OCI-LY7 (cell line): ENCODE data around the gene TTLL5. TPM values are rescaled to one million over a fixed set of nuclear protein-coding genes. Genes with fewer than 3 reads are reported as not detected.

Experiments
- BruUV-seq: library from RNA; stranded (reverse); fragments of 400-500 nt; replicated peaks from 2 replicates; lab custom pipeline; 2021; lab: Mats Ljungman, UMichigan
- CTCF ChIA-PET: fragments of 300-600 bp; sonication (Branson Sonifier 250); formaldehyde crosslinking; loops from one replicate; lab custom pipeline; 2022; ENCODE audit warnings: antibody characterized with exemption; ENCODE audit not compliant: unreplicated experiment; lab: Charles Lee
- POLR2A ChIA-PET: fragments of 300-600 bp; sonication (Branson Sonifier 250); formaldehyde crosslinking; loops from one replicate; lab custom pipeline; 2022; ENCODE audit warnings: antibody characterized with exemption; lab: Charles Lee
- DNase-seq: peaks from one replicate; pipeline ENCODE4 v3.0.0-alpha.2; 2015; ENCODE audit warnings: low spot score
- H2AFZ ChIP-seq: fragments of 200-600 bp; sonication (generic), shearing (Covaris generic); 2 replicates; pipeline ENCODE4 v1.6.1; 2014; ENCODE audit warnings: mild to moderate bottlenecking, antibody characterized with exemption, low read length, moderate library complexity
- H3K27ac ChIP-seq: fragments of 200-600 bp; sonication (generic); 2 replicates; pipeline ENCODE4 v1.5.1; 2014; ENCODE audit warnings: mixed run types, low read depth, mild to moderate bottlenecking, moderate library complexity, low read length, inconsistent platforms; ENCODE audit not compliant: poor library complexity, severe bottlenecking
- H3K36me3 ChIP-seq: fragments of 200-600 bp; sonication (generic); 2 replicates; pipeline ENCODE4 v1.6.1; 2014; ENCODE audit warnings: mild to moderate bottlenecking, antibody characterized with exemption, low read length, moderate library complexity, mixed read lengths; ENCODE audit not compliant: insufficient read depth
- H3K4me1 ChIP-seq: fragments of 200-600 bp; sonication (generic); 2 replicates; pipeline ENCODE4 v1.5.1; 2014; ENCODE audit warnings: mild to moderate bottlenecking, low read length; ENCODE audit not compliant: insufficient read depth, poor library complexity, severe bottlenecking
- H3K4me2 ChIP-seq: fragments of 200-600 bp; sonication (generic); 2 replicates; pipeline ENCODE4 v1.6.1; 2014; ENCODE audit warnings: mild to moderate bottlenecking, low read length
- H3K4me3 ChIP-seq: fragments of 200-600 bp; sonication (generic); 2 replicates; pipeline ENCODE4 v1.5.1; 2014; ENCODE audit warnings: mild to moderate bottlenecking, low read depth, low read length; ENCODE audit not compliant: poor library complexity, severe bottlenecking
- H3K79me2 ChIP-seq: fragments of 200-600 bp; sonication (generic); 2 replicates; pipeline ENCODE4 v1.6.1; 2016; ENCODE audit warnings: low read depth, mild to moderate bottlenecking, low read length, moderate library complexity, mixed read lengths; ENCODE audit not compliant: insufficient read depth
- H3K9me2 ChIP-seq: fragments of 200-600 bp; sonication (generic); 2 replicates; pipeline ENCODE4 v1.6.1; 2016; ENCODE audit warnings: mild to moderate bottlenecking, low read length, mixed read lengths; ENCODE audit not compliant: insufficient read depth
- H3K9me3 ChIP-seq: fragments of 200-600 bp; sonication (generic); 2 replicates; pipeline ENCODE4 v1.6.1; 2014; ENCODE audit warnings: mild to moderate bottlenecking, mixed run types, low read length, mixed read lengths
- H4K20me1 ChIP-seq: fragments of 200-600 bp; sonication (generic); 2 replicates; pipeline ENCODE4 v1.6.1; 2014; ENCODE audit warnings: mild to moderate bottlenecking, antibody characterized with exemption, low read length, moderate library complexity, mixed read lengths; ENCODE audit not compliant: insufficient read depth
- EZH2phosphoT487 ChIP-seq: fragments of 200-600 bp; sonication (generic); IDR thresholded peaks from 2 replicates; pipeline ENCODE4 v1.6.1; 2018; ENCODE audit warnings: low read depth, borderline replicate concordance, mild to moderate bottlenecking, mixed run types, antibody characterized with exemption, low read length, moderate library complexity, mixed read lengths
- intact Hi-C: fragments of 100-400 bp; cut with micrococcal nuclease; formaldehyde crosslinking; loops from one replicate; pipeline ENCODE4 v1.10.0; 2022; ENCODE audit not compliant: unreplicated experiment
- total RNA-seq, 2 experiments: library from RNA; depleted of rRNA in 1 of 2; stranded (reverse); fragments of >200 nt in 1 of 2; shearing (Covaris generic) in 1 of 2; gene quantifications; 2 replicates each; pipeline ENCODE4 v1.2.3, GENCODE V29; 2014 to 2022
- TF ChIP-seq, protein P1 (sequence below): fragments of 200-600 bp; sonication (generic); conservative IDR thresholded peaks from 2 replicates; pipeline ENCODE4 v1.5.1; 2014; ENCODE audit warnings: mild to moderate bottlenecking, antibody characterized with exemption, low read length, moderate library complexity, mixed read lengths

TTLL5 gene
- total RNA-seq, 2 experiments from 2014 or later: 34.3 to 55.6 TPM

- intact Hi-C loops: loop anchor here (10.0 kb wide), 1 partner anchor 205 kb away; no protein-coding TSS in a partner anchor
These were observed 39.2 kb downstream of the TTLL5 start for GRCh38 chr14:75700295-75700694.

DNA sequence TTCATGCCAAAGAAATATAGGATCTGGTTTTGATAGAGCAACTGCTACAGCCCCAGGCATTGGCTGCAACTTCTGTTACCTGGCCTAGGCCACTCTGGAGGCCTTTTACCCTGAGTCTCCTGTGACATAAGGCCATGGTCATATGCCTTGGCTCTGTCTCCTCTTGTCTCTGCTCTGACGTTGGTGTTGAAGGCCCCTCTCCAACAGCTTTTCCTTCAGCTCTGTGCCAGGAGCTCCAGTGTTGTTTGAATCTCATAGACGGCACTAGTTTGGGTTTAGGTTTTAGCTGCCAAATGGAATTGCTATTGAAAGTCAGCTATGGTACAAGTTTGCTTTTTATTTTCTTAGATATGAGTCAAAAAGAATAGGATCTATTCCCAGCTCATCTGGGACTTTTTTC is 41.1 kb downstream of the TTLL5 start:
- Histone ChIP-seq H3K4me1 (no peaks in the 10 kb centered on the region), H3K36me3 (peaks cover 67% of the 10 kb centered on the region), H4K20me1 (no peaks in the 10 kb centered on the region), H3K9me2 (no peaks in the 10 kb centered on the region), H3K4me3 (no peak overlapping the region), H3K9me3 (no peaks in the 10 kb centered on the region), H3K27ac (no peak overlapping the region), H3K4me2 (no peak overlapping the region), H3K79me2 (no peaks in the 10 kb centered on the region), H2AFZ (no peak overlapping the region)
- POLR2A ChIA-PET: interaction anchor here (0.9 kb wide), 1 partner anchor 11 kb away, joined by 3 read pairs; no protein-coding TSS in a partner anchor
- TF ChIP-seq, protein P1, sequence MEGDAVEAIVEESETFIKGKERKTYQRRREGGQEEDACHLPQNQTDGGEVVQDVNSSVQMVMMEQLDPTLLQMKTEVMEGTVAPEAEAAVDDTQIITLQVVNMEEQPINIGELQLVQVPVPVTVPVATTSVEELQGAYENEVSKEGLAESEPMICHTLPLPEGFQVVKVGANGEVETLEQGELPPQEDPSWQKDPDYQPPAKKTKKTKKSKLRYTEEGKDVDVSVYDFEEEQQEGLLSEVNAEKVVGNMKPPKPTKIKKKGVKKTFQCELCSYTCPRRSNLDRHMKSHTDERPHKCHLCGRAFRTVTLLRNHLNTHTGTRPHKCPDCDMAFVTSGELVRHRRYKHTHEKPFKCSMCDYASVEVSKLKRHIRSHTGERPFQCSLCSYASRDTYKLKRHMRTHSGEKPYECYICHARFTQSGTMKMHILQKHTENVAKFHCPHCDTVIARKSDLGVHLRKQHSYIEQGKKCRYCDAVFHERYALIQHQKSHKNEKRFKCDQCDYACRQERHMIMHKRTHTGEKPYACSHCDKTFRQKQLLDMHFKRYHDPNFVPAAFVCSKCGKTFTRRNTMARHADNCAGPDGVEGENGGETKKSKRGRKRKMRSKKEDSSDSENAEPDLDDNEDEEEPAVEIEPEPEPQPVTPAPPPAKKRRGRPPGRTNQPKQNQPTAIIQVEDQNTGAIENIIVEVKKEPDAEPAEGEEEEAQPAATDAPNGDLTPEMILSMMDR: no peak
- intact Hi-C loops: loop anchor here (10.0 kb wide), 1 partner anchor 203 kb away; no protein-coding TSS in a partner anchor
- DNase-seq: no peak
- no TSS peak for BruUV-seq
- CTCF ChIA-PET: interaction anchor here (0.6 kb wide), 1 partner anchor 309 kb away, joined by 4 read pairs; no protein-coding TSS in a partner anchor

More at GRCh38 chr14:75700295-75700694, 39.2 kb downstream of the TTLL5 start:
- Histone ChIP-seq H3K4me1 (no peaks in the 10 kb centered on the region), H3K4me3 (no peak overlapping the region), H3K9me3 (no peaks in the 10 kb centered on the region), H3K36me3 (peaks cover 84% of the 10 kb centered on the region), H2AFZ (no peak overlapping the region), H3K9me2 (no peaks in the 10 kb centered on the region), H3K4me2 (no peak overlapping the region), H3K79me2 (no peaks in the 10 kb centered on the region), H3K27ac (no peak overlapping the region), H4K20me1 (no peaks in the 10 kb centered on the region)
- POLR2A ChIA-PET: no interaction called here
- CTCF ChIA-PET: no interaction called here
- TF ChIP-seq, protein P1: no peak
- DNase-seq: no peak
- BruUV-seq: no TSS peak

GRCh38 chr14:75702616-75703261 is 41.7 kb downstream of the TTLL5 start:
- intact Hi-C loops: loop anchor here (10.0 kb wide), 1 partner anchor 202 kb away; no protein-coding TSS in a partner anchor
- Histone ChIP-seq H2AFZ (no peak overlapping the region), H3K9me2 (no peaks in the 10 kb centered on the region), H4K20me1 (no peaks in the 10 kb centered on the region), H3K27ac (no peak overlapping the region), H3K36me3 (peaks cover 70% of the 10 kb centered on the region), H3K4me3 (no peak overlapping the region), H3K9me3 (no peaks in the 10 kb centered on the region), H3K4me2 (no peak overlapping the region), H3K4me1 (no peaks in the 10 kb centered on the region), H3K79me2 (no peaks in the 10 kb centered on the region)
- POLR2A ChIA-PET: interaction anchor here (0.9 kb wide), 1 partner anchor 12 kb away, joined by 3 read pairs; no protein-coding TSS in a partner anchor
- CTCF ChIA-PET: interaction anchor here (0.6 kb wide), 1 partner anchor 308 kb away, joined by 4 read pairs; no protein-coding TSS in a partner anchor
- BruUV-seq: no TSS peak
- no peak for TF ChIP-seq EZH2phosphoT487
- TF ChIP-seq, protein P1: no peak
- no peak for DNase-seq
